Measurements from ENCODE around the gene DLK1.

DNA sequence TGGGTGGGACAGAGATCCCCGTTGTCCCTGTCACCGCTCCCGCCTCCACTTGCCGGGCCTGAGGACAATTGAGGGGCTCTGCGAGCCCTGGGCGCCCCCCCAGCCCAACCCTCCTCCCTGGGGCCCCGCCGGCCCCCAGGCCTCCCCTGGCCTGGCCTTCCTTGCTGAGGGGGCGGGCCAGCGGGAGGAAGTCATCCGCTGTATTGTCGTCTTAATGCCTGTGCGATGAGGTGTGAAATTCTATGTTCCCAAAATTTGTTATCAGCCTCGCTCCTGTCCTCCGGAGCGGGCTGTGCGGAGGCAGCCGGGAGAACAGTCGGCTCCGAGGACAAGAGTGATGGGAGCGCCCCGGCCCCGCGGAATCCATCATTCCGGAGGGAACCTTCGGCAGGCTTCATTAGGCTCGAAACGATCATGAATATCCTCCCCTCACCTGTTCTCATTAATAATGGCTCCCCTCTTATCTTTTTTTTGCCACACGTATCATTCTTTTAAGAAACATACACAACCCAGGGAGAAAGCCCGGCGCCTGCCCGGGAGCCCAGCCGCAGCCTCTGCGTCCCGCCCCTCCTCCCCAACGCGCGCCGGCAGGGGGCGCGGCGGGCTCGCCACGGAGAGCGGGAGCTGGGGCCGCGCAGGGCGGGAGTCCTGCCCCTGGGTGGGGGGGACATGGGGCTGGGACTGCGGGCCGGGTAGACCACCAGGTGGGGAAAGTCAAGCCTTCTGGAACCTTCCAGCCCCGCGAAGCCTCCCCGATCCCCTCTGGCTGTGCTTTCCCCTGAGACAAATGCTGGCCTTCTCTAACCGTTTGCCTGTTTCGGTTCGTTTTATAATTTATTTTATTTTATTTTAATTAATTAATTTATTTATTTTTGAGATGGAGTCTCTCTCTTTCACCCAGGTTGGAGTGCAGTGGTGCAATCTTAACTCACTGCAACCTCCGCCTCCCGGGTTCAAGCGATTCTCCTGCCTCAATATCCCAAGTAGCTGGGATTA, 17.1 kb upstream of the DLK1 start:
- TF ChIP-seq, protein P1, sequence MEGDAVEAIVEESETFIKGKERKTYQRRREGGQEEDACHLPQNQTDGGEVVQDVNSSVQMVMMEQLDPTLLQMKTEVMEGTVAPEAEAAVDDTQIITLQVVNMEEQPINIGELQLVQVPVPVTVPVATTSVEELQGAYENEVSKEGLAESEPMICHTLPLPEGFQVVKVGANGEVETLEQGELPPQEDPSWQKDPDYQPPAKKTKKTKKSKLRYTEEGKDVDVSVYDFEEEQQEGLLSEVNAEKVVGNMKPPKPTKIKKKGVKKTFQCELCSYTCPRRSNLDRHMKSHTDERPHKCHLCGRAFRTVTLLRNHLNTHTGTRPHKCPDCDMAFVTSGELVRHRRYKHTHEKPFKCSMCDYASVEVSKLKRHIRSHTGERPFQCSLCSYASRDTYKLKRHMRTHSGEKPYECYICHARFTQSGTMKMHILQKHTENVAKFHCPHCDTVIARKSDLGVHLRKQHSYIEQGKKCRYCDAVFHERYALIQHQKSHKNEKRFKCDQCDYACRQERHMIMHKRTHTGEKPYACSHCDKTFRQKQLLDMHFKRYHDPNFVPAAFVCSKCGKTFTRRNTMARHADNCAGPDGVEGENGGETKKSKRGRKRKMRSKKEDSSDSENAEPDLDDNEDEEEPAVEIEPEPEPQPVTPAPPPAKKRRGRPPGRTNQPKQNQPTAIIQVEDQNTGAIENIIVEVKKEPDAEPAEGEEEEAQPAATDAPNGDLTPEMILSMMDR (IDR thresholded peaks at IDR 0.05): peak in 3 of 4 donors; percentile 5 to 40 (median 38)
- no peak for TF ChIP-seq POLR2A (IDR thresholded peaks at IDR 0.05)
